GM18951 (cell line): Measurements from ENCODE around the gene UGT3A2.

ENCODE experiments used
- POLR2A ChIP-seq: IDR thresholded peaks from 4 replicates; pipeline ENCODE4 v1.6.1; 2011; ENCODE audit warnings: mild to moderate bottlenecking; ENCODE audit not compliant: insufficient read length, insufficient read depth; ENCODE audit errors: extremely low read depth
- in situ Hi-C: fragments of 300-500 bp; cut with MboI; formaldehyde crosslinking; loops from one replicate; pipeline ENCODE4 v1.12.0; 2022; ENCODE audit warnings: low sequenced_read_pairs, mixed read lengths, inconsistent platforms; ENCODE audit not compliant: unreplicated experiment

UGT3A2 gene

GRCh38 chr5:36066001-36066539 is 612 bp downstream of the UGT3A2 start:
- TF ChIP-seq POLR2A, result no peak
- in situ Hi-C loops, result no loop called here

DNA sequence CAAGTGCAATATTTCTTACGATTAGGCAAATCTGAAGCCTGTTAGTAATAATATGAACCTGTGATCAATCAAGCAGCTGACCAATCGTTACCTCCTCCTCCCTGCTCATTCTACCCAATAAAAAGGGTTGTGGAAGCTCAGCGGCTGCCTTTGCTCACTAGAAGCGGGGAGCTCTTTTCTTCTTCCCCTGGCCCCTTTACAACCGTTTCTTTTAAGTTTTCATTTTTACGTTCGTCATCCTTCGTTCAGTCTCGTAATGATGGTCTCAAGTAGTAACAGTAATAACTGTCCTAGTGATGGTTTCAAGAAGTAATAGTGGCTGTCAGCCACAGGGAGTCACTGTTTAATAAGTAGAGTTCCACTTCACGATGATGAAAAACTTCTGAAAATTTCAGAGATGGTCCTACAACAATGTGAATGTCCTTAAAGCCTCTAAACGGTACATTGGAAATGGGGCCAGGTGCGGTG is 6.2 kb downstream of the UGT3A2 start:
- TF ChIP-seq POLR2A, result no peak
- in situ Hi-C loops, result no loop called here

DNA sequence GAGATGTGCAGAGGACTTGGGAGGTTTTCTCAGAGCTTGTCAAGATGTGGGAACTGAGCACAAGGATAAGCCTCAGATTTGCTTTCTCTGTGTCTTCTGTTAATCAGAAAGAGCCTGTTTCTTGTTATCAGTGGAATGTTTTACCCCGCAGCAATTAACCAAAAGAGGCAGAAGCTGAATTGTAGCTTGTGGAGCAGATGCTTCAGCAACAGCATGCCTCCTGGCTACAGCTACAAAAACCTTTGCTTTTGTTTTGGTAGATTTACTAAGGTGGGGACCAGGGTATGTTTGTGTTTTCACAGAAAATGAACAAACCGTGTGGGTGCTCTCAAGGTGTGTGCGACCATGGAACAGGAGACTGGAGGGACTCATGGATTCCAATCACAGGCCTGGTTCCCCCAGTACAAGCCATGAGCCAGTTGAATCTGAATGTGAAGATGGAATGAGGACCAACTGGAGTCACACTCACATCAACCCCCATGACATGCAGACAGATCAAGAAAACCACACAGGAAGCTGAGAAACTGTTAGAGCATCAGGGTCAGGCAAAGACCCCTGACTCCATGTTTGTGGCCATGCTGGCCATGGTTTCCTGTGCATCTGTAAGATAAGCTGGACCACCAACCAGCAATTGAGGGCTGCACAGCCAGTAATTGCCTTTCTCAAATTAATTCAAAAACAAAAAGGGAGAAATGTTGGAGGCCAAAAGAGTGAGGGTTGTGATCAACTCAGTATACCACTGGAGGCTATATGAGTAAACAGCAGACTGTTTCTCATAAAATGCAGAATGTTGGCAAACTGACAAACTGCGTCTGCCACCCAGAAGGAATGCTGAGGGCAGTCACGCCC is 6.9 kb downstream of the UGT3A2 start:
- no peak for TF ChIP-seq POLR2A
- in situ Hi-C loops, result no loop called here

DNA sequence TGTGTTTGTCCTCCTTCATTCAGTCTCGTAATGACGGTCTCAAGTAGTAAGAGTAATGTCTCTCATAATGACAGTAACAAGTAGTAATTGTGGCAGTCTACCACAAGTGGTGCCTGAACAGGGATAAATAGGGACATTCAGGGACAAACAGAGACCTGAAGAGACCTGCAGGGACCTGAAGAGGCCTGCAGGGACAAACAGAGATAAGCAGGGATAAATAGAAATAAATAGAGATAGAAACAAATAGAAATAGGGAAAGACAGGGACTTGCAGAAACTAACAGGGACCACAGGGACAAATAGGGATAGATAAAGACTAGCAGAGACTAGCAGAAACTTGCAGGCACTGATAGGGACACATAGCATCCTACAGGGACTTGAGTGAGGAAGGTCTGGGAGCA is 7.9 kb downstream of the UGT3A2 start:
- TF ChIP-seq POLR2A, result no peak
- in situ Hi-C loops, result no loop called here

GRCh38 chr5:36057386-36057785 is 9.3 kb downstream of the UGT3A2 start:
- no peak for TF ChIP-seq POLR2A
- in situ Hi-C loops, result no loop called here

DNA sequence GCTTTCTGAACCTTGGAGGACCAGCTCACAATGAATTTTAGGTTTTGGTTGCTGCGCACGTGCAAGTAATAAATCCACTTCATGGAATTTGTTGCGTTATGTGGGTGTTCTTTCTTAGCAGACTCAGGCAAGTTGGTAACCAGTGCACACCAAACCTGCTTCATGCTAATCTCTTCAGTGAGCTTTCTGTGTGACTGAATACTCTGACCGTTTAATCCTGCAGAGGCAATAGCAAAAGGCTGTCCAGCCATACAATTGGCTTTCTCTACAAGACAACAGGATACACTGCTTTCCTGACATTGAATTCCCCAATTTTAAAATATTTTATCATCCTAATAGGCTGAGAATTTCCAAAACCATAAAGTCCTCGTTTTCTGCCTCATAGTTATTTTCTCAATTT is 10.3 kb downstream of the UGT3A2 start:
- no peak for TF ChIP-seq POLR2A
- in situ Hi-C loops, result no loop called here

- TF ChIP-seq POLR2A, result no peak
- in situ Hi-C loops, result no loop called here
Measured at GRCh38 chr5:36055984-36056383, 10.7 kb downstream of the UGT3A2 start.

DNA sequence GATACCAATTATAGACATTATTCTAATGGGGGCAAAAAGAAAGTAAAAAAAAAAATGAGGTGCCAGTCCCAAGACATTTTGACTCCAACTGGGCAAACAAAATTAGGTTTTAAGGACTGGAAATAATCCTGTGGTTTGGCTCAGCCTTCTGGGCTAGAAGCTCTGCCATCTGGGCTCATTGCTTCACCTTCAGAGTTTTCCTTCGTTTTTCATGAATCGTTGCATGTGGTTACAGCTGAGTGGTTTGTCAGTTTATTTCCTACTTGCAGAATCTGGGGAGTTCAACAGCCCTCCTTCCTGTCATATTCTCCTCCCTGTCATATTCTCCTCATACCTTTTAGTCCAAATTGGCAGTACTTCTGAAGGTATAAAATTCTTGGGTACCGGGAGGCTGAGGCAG is 12.0 kb downstream of the UGT3A2 start:
- in situ Hi-C loops, result no loop called here
- no peak for TF ChIP-seq POLR2A

DNA sequence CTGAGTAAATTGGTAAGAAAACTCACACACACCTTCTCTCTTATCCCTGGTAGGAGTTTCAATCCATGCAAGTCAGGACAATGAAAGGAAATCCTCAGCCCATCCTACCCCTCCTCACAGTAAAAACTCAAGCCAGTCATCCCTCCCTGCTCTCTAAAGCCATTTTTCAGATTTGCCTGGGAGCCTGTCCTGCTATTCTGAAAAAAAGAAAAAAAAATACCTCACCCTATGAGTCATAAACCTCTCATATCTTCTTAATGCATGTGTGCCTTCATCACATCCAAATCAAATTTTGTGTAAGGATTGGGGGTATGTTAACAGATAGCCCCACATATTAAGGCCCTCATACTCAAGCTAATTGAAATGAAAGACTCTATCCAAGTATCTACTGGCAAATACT is 14.1 kb downstream of the UGT3A2 start:
- in situ Hi-C loops, result no loop called here
- no peak for TF ChIP-seq POLR2A

- TF ChIP-seq POLR2A, result no peak
- in situ Hi-C loops, result no loop called here
Measured at GRCh38 chr5:36049949-36050348, 16.7 kb downstream of the UGT3A2 start.

DNA sequence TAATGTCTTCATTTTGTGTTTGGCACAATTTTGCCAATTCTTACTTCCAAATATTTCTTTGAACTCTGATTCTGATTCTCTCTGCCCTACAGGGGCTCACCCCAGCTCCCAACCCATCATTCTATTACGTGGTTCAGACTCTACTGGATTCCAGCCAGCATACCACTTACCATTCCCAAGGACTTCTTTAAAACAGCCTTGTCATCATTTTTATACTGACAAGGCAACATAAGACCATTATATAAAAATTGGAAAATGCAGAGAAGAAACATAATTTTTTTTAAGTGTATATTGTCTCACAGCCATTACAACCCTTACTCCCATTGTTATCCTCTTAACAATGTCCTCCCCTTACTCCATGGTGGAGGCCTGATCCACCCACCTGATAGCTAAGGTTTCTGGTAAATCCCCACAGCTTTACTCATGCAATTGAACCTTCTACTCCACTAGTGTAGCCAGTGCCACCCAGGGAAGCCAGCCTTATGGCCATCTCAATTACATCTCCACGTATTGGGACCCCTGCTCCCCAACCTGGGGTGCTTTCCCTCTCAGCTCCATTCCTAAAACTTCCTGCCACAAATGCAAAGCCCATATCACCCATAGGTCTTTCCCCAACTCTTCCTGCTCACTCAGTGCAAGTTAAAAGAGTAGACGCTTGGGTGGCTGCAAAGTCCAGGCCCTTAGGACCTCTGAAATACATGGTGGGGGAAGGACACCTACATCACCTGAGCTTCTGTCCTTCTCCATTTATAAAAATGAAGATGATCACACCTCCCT is 19.1 kb downstream of the UGT3A2 start:
- in situ Hi-C loops, result no loop called here
- TF ChIP-seq POLR2A, result no peak

DNA sequence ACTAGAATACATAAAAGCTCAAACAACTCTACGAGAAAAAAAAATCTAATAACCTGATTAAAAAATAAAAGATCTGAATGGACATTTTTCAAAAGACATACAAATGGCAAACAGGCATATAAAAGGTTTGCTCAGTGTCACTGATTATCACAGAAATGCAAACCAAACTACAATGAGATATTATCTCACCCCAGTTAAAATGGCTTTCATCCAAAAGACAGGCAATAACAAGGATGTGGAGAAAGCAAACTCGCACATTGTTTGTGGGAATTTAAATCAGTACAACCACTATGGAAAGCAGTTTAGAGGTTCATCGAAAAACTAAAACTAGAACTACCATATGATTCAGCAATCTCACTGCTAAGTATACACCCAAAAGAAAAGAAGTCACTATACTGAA is 20.8 kb downstream of the UGT3A2 start:
- in situ Hi-C loops, result no loop called here
- no peak for TF ChIP-seq POLR2A

- no peak for TF ChIP-seq POLR2A
- in situ Hi-C loops, result no loop called here
Measured at GRCh38 chr5:36041537-36041845, 25.2 kb downstream of the UGT3A2 start.

DNA sequence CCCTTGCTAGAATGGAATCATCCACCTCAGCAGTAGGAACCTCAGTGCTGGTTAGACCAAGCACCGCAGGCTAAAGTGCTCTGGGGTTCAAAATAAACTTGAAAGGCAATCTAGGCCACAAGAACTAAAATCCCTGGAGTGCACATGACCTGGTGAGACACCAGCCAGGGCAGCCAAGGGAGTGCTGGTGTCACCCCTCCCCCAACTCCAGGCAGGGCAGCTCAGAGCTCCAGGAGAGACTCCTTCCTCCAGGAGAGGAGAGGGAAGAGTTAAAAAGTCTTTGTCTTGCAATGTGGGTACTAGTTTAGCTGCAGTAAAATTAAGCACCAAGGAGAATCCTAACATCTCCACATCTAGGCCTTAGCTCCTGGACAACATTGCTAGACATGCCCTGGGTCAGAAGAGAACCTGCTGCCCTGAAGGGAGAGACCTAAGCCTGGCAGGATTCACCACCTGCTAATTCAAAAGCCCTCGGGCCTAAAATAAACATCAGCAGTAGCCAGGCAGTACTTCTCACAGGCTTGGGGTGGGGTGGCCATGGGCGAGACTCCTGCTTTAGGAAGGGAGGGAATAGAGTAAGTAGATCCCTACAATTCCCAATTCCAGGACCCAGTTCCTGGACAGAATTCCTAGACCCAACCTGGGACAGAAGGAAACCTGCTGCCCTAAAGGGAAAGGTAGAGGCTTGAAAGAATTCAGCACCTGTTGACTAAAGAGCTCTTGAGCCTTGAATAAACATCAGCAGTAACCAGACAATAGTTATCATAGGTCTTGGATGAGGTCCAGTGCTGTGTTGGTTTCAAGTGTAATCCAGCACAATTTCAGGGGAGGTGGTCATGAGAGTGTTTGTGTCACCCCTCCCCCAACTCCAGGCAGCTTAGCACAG is 25.8 kb downstream of the UGT3A2 start:
- in situ Hi-C loops, result no loop called here
- no peak for TF ChIP-seq POLR2A
